Measurements from ENCODE around the gene MICU1.
"Not testable (repeated sequence)": the region's sequence is repeated elsewhere in the genome, so short reads cannot be mapped to it uniquely, and the experiment has no call there.

MICU1 gene

DNA sequence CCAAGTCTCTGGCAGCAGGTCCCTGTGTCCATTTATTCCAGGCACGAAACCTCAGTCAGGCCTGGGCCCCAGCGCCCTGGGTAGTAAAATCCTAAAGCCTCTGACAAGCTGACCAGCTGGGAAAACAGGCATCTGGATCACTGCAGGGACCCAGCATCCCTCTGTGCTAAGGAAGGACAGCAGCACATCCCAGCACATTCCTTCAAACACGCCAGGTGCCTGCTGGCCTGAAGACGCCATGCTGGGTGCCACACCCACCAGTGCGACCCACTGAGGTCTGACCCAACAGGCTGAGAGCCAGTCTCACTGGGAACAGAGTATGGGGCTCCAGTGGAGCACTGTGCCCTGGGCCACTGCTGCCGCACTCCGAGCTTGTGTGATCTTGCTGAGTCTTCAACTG is 277.6 kb downstream of the MICU1 start:
- no peak for TF ChIP-seq CTCF (IDR thresholded peaks at IDR 0.05; ENCODE audit: borderline replicate concordance, insufficient read depth, low read depth, low read length)
- H3K4me3 ChIP-seq (ENCODE audit: low read depth, low read length), result no peak overlapping the region

GRCh38 chr10:72346117-72346516 is 279.8 kb downstream of the MICU1 start:
- not testable (repeated sequence) for H3K4me3 ChIP-seq (ENCODE audit: low read depth, low read length)

DNA sequence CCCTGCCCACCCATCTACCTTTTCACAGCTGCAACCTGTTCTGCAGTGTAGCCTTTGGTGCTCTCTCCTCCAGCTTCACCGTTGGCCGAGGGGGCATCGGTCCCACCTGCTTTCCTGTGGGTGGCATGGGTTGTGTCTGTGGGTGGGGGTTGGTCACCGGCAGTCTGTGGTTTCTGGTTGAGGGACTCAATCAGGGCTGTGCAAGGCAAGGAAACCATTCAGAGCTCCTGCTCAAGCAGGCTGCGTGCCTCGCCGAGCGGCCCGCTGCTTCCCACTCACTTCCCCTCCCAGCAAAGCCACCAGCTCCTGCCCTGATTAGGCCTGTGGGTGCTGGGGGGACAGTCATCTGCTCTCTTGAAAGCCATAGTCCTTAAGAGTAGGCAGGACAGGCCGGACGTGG is 280.9 kb downstream of the MICU1 start:
- TF ChIP-seq CTCF (IDR thresholded peaks at IDR 0.05; ENCODE audit: borderline replicate concordance, insufficient read depth, low read depth, low read length), result no peak

GRCh38 chr10:72342911-72343310 is 283.0 kb downstream of the MICU1 start:
- TF ChIP-seq CTCF (IDR thresholded peaks at IDR 0.05; ENCODE audit: borderline replicate concordance, insufficient read depth, low read depth, low read length), result no peak
- no peak overlapping the region for H3K4me3 ChIP-seq (ENCODE audit: low read depth, low read length)

More for the DNA sequence above, 280.9 kb downstream of the MICU1 start:
- no peak overlapping the region for H3K4me3 ChIP-seq (ENCODE audit: low read depth, low read length)

GRCh38 chr10:72340510-72341261 is 285.2 kb downstream of the MICU1 start:
- peak; percentile 97 for TF ChIP-seq CTCF (IDR thresholded peaks at IDR 0.05; ENCODE audit: borderline replicate concordance, insufficient read depth, low read depth, low read length)
- H3K4me3 ChIP-seq (ENCODE audit: low read depth, low read length), result no peak overlapping the region

DNA sequence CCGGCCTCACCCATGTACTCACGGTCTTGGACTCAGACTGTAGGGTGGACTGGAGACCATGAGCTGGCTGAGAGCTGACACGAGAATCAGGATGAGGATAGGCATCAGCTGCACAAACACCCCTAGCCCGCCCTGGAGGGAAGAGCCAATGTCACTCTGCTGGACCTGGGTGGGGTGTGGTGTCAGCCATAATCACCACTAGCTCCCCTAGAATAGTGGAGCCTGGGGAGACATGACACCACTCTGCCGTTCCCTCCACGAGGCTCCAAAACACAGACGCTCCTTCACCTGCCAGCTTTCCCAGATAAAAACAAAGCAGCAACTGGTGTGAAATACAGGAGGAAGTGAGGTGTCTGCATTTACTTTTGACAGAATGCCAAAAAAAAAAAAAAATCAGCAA is 287.7 kb downstream of the MICU1 start:
- no peak for TF ChIP-seq CTCF (IDR thresholded peaks at IDR 0.05; ENCODE audit: borderline replicate concordance, insufficient read depth, low read depth, low read length)
- no peak overlapping the region for H3K4me3 ChIP-seq (ENCODE audit: low read depth, low read length)

DNA sequence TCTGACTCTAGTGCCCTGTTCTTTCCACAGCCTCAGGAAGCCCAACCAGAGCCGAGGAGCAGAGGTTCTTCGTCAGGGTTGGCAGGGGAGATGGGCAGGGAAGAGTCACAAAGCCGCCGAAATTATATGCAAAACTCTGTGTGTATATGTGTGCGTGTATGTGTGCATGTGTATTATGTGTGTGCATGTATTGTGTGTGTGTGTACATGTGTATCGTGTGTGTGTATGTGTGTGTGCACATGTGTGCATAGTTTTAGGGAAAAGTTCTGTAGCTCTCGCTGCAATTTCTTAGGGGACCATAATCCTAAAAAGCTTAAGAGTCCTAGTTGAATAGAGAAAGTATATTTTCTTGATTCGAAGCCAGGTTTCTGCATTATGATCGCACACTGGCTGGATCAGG is 288.2 kb downstream of the MICU1 start:
- H3K4me3 ChIP-seq (ENCODE audit: low read depth, low read length), result no peak overlapping the region
- no peak for TF ChIP-seq CTCF (IDR thresholded peaks at IDR 0.05; ENCODE audit: borderline replicate concordance, insufficient read depth, low read depth, low read length)
